Measurements from ENCODE around the gene KIF7.
"Not testable (repeated sequence)": the region's sequence is repeated elsewhere in the genome, so short reads cannot be mapped to it uniquely, and the experiment has no call there.

KIF7 gene

GRCh38 chr15:89616228-89616627 lies 39.0 kb downstream of the KIF7 start:
- no peak for DNase-seq (ENCODE audit: low read depth)

- no peak for DNase-seq (ENCODE audit: low read depth)
These were observed 40.1 kb downstream of the KIF7 start for GRCh38 chr15:89615135-89615534.

GRCh38 chr15:89614164-89614563 lies 41.1 kb downstream of the KIF7 start:
- no peak for DNase-seq (ENCODE audit: low read depth)

- DNase-seq (ENCODE audit: low read depth) = no peak
These were observed 42.2 kb downstream of the KIF7 start for GRCh38 chr15:89613031-89613430.

- no peak for DNase-seq (ENCODE audit: low read depth)
These were observed 44.0 kb downstream of the KIF7 start for GRCh38 chr15:89611317-89611716.

GRCh38 chr15:89599021-89599420 lies 56.2 kb downstream of the KIF7 start:
- no peak for DNase-seq (ENCODE audit: low read depth)

GRCh38 chr15:89593018-89593417 lies 62.2 kb downstream of the KIF7 start:
- DNase-seq (ENCODE audit: low read depth) = no peak

- DNase-seq (ENCODE audit: low read depth) = no peak
These were observed 63.4 kb downstream of the KIF7 start for GRCh38 chr15:89591834-89592233.

GRCh38 chr15:89587955-89588354 lies 67.3 kb downstream of the KIF7 start:
- no peak for DNase-seq (ENCODE audit: low read depth)

GRCh38 chr15:89586651-89587050 lies 68.6 kb downstream of the KIF7 start:
- no peak for DNase-seq (ENCODE audit: low read depth)

GRCh38 chr15:89580747-89581146 lies 74.5 kb downstream of the KIF7 start:
- DNase-seq (ENCODE audit: low read depth) = not testable (repeated sequence)

- DNase-seq (ENCODE audit: low read depth) = no peak
These were observed 77.1 kb downstream of the KIF7 start for GRCh38 chr15:89578146-89578545.

Measured in stimulated activated CD4-positive, alpha-beta T cell treated with anti-CD3 and anti-CD28 coated beads, Interleukin-2, amount 100 ng/mL, for 4 hours (primary cell).